Heart left ventricle (tissue), 16 donors: ENCODE data around the gene ABL2. TPM values are rescaled to one million over a fixed set of nuclear protein-coding genes. Genes with fewer than 3 reads are reported as not detected.

ENCODE experiments used
- ATAC-seq, 4 donors: fragments of 200-7000 bp; cut with Tn5 transposase; one replicate each; pipeline ENCODE4 v1.9.1; 2020 to 2022; ENCODE audit warnings: moderate library complexity in 4 of 4, mild to moderate bottlenecking in 3 of 4, moderate number of reproducible peaks in 1 of 4
- DNase-seq, 5 donors: peaks; one replicate each; pipeline ENCODE4 v3.0.0-alpha.2; 2020
- H3K27ac ChIP-seq, 12 donors: fragments of 200-600 bp; sonication (generic) in 4 of 12; one replicate each; pipeline versions ENCODE4 v1.5.0 to v1.8.0; 2016 to 2022; ENCODE audit warnings: mild to moderate bottlenecking in 2 of 12
- H3K27me3 ChIP-seq, 9 donors: fragments of 200-600 bp; sonication (generic) in 2 of 9; one replicate each; pipeline versions ENCODE4 v1.5.1 to v1.8.0; 2016 to 2022; ENCODE audit warnings: mild to moderate bottlenecking in 3 of 9
- H3K36me3 ChIP-seq, 9 donors: fragments of 200-600 bp; sonication (generic) in 2 of 9; one replicate each; pipeline versions ENCODE4 v1.5.0 to v1.8.0; 2018 to 2022; ENCODE audit warnings: mild to moderate bottlenecking in 2 of 9
- H3K4me1 ChIP-seq, 12 donors: fragments of 200-600 bp; sonication (generic) in 4 of 12; one replicate each; pipeline versions ENCODE4 v1.5.0 to v1.8.0; 2016 to 2022; ENCODE audit warnings: mild to moderate bottlenecking in 3 of 12
- H3K4me3 ChIP-seq, 12 donors: fragments of 200-600 bp; sonication (generic) in 4 of 12; one replicate each; pipeline versions ENCODE4 v1.5.0 to v1.8.0; 2017 to 2022; ENCODE audit warnings: mild to moderate bottlenecking in 9 of 12, moderate library complexity in 4 of 12
- H3K9me3 ChIP-seq, 12 donors: fragments of 200-600 bp; sonication (generic) in 4 of 12; one replicate each; pipeline versions ENCODE4 v1.5.0 to v1.8.0; 2016 to 2022; ENCODE audit warnings: mild to moderate bottlenecking in 1 of 12
- POLR2A ChIP-seq, 2 donors: fragments of 450-650 bp; IDR thresholded peaks; one replicate each; pipeline ENCODE4 v1.6.1; 2017; ENCODE audit warnings: antibody characterized with exemption in 2 of 2, mild to moderate bottlenecking in 2 of 2, moderate library complexity in 2 of 2
- WGBS, 4 donors: extraction: QIAGEN DNeasy Blood & Tissue Kit in 2 of 4; methylation state at CpG; one replicate each; pipeline versions ENCODE4 v1.1.5 to v1.1.7; 2013 to 2018; 5-methylcytosine and 5-hydroxymethylcytosine counted together
- intact Hi-C, 10 donors: fragments of 100-400 bp; cut with DNase I; formaldehyde crosslinking; loops; one replicate each; pipeline versions ENCODE4 v1.11.1 to v1.14.2; 2022
- polyA plus RNA-seq, 2 donors: library from polyadenylated mRNA; stranded (reverse); fragments of 200-250 nt; gene quantifications; one replicate each; pipeline ENCODE4 v1.2.3, GENCODE V29; 2013
- total RNA-seq, 9 donors: library from RNA; depleted of rRNA in 2 of 9; stranded (reverse); fragments of >200 nt in 2 of 9; fragmentation: NEBNext Ultra II Directional in 3 of 9; extraction: Animal tissue kit (Norgen Biotek cat#: 25700) in 3 of 9; gene quantifications; one replicate each; pipeline versions ENCODE4 v1.1.0 to v1.2.4, GENCODE V29; 2016 to 2023
- TF ChIP-seq, protein P1 (sequence below), 12 donors: fragments of 200-600 bp; sonication (generic) in 4 of 12; IDR thresholded peaks; one replicate each; pipeline versions ENCODE4 v1.5.0 to v1.8.0; 2018 to 2022; ENCODE audit warnings: antibody characterized with exemption in 12 of 12, mild to moderate bottlenecking in 5 of 12
- donor health status: ischemic (EF 13 %, LVEDD 7.1; RV severe dilation, severe dysfunction).
- donor health status: healthy with polysubstance abuse.
- donor health status: DM: no; HTN: yes; CAD: no.
- donor health status: DM: no; HTN: no; CAD: no.
- donor health status: ischemic (EF 25% LVEDD 6.9; RV normal size, moderate dysfunction).
- donor health status: ischemic (EF 25% LVEDD 5.7; RV mildly dilated, moderate dysfunction).
- donor health status: healthy.
- donor health status: DM: yes; HTN: yes; CAD: no.
- donor health status: ischemic (EF 35%, LVEDD 5.7; RV mildly dilated, moderate dysfunction).
- donor health status: nonischemic (EF 11% LVEDD 7.7; RV severe dilation, severe dysfunction).
- donor health status: DM: yes; HTN: yes; CAD: no.
- donor health status: PGD.
- donor health status: ischemic (EF 29% LVEDD 5.4; RV normal size, mild dysfunction).
- donor health status: nonischemic (EF 23%, LVEDD 6.1; RV moderate dilation, normal function).

The ABL2 gene
- total and polyA plus RNA-seq, 11 donors, result 2.5 to 22.0 (median 10.2) TPM

DNA sequence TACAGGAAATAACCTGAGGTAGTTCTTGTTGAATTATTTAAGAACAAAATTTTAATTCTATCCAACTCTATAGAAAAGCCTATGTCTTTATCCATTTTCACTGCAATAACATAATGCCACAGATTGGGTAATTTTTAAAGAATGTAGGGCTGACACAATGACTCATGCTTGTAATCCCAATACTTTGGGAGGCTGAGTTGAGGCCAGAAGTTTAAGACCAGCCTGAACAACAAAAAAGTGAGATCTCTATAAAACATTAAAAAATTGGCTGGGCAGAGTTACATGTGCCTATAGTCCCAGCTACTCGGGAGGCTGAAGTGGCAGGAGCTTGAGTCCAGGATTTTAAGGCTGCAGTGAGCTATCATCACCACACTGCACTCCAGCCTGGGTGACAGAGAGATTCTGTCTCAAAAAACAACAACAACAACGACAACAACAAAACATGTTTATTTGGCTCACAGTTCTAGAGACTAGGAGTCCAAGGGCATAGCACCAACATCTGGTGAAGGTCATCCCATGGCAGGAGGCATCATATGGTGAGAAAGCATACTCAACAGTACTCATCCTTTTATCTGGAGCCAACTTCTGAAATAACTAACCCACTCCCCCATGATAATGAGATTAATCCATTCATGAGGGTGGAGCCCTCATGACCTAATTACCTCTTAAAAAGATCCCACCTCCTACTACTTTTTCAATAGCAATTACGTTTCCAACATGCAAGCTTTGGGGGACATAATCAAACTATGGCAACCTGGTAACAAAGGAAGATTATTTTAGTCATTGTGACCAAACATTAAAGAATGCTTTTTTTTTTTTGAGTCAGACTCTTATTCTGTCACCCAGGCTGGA lies 59.6 kb downstream of the ABL2 start:
- H3K27ac ChIP-seq, result peak overlapping the region in 1 of 12 donors; percentile 44
- WGBS, 4 donors, result 62 to 79% (median 70%) methylated on average over 3 of the region's 3 CpGs
- H3K27me3 ChIP-seq, result no peaks in the 10 kb centered on the region

DNA sequence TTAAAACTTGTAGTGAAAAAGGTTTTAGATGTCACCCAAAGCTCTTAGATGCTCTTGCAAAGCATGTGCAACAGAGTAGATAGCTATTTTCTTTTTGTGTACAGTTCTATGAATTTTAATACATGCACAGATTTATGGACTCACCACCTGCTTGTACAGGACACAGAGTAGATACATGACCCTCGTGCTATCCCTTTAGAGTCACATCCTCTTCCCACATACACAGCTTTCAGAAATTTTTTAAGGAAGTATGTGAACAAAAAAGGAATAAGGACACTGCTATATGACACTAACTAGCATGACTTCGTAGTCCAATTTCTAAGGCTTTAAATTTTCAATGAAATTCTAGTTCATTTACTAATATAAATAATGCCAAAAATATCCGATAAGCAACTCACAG lies 60.9 kb downstream of the ABL2 start:
- TF ChIP-seq POLR2A (IDR thresholded peaks at IDR 0.05), result no peak
- TF ChIP-seq, protein P1, sequence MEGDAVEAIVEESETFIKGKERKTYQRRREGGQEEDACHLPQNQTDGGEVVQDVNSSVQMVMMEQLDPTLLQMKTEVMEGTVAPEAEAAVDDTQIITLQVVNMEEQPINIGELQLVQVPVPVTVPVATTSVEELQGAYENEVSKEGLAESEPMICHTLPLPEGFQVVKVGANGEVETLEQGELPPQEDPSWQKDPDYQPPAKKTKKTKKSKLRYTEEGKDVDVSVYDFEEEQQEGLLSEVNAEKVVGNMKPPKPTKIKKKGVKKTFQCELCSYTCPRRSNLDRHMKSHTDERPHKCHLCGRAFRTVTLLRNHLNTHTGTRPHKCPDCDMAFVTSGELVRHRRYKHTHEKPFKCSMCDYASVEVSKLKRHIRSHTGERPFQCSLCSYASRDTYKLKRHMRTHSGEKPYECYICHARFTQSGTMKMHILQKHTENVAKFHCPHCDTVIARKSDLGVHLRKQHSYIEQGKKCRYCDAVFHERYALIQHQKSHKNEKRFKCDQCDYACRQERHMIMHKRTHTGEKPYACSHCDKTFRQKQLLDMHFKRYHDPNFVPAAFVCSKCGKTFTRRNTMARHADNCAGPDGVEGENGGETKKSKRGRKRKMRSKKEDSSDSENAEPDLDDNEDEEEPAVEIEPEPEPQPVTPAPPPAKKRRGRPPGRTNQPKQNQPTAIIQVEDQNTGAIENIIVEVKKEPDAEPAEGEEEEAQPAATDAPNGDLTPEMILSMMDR (IDR thresholded peaks at IDR 0.05), result no peak
- 73 to 79% (median 77%) methylated on average over 3 of the region's 3 CpGs for WGBS, 4 donors
- H3K4me1 ChIP-seq, result peaks cover 0 to 21% (median 6%) of the 10 kb centered on the region in 12 donors
- intact Hi-C loops, result no loop called here
- no peak overlapping the region for H3K4me3 ChIP-seq
- H3K36me3 ChIP-seq, result no peaks in the 10 kb centered on the region
- no peak overlapping the region for H3K27ac ChIP-seq
- DNase-seq, result no peak
- no peaks in the 10 kb centered on the region for H3K9me3 ChIP-seq
- ATAC-seq, result no peak
- H3K27me3 ChIP-seq, result no peaks in the 10 kb centered on the region

More for the DNA sequence above, 59.6 kb downstream of the ABL2 start:
- Histone ChIP-seq H3K4me3 (no peak overlapping the region), H3K9me3 (no peaks in the 10 kb centered on the region), H3K4me1 (peaks cover 0 to 24% (median 6%) of the 10 kb centered on the region in 12 donors), H3K36me3 (no peaks in the 10 kb centered on the region)
- TF ChIP-seq, protein P1 (IDR thresholded peaks at IDR 0.05), result no peak
- TF ChIP-seq POLR2A (IDR thresholded peaks at IDR 0.05), result no peak
- peak in 1 of 4 donors; percentile 55 for ATAC-seq
- intact Hi-C loops, result no loop called here
- no peak for DNase-seq

DNA sequence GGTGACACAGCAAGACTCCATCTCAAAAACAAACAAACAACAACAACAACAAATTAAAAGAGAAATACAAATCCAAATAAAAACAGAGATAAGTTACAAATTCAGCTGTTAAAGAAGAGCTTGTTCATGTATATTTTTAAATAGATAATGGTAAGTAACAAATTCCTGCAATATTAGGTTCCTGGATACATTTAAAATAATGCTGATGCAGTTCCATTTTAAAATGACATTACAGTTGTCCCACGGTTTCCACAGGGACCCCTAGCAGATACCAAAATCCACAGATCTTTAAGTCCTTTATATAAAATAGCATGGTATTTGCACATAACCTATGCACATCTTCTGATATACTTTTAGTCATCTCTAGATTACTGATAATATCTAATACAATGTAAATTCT lies 61.5 kb downstream of the ABL2 start:
- 79 to 94% (median 91%) methylated on average over 1 of the region's 1 CpG for WGBS, 4 donors
- no peak overlapping the region for H3K4me3 ChIP-seq
- no peak overlapping the region for H3K27ac ChIP-seq
- no peaks in the 10 kb centered on the region for H3K9me3 ChIP-seq
- no peak for ATAC-seq
- no peak for DNase-seq
- no peaks in the 10 kb centered on the region for H3K27me3 ChIP-seq
- H3K36me3 ChIP-seq, result no peaks in the 10 kb centered on the region
- TF ChIP-seq POLR2A (IDR thresholded peaks at IDR 0.05), result no peak
- TF ChIP-seq, protein P1 (IDR thresholded peaks at IDR 0.05), result no peak
- peaks cover 0 to 21% (median 6%) of the 10 kb centered on the region in 12 donors for H3K4me1 ChIP-seq
- intact Hi-C loops, result no loop called here

DNA sequence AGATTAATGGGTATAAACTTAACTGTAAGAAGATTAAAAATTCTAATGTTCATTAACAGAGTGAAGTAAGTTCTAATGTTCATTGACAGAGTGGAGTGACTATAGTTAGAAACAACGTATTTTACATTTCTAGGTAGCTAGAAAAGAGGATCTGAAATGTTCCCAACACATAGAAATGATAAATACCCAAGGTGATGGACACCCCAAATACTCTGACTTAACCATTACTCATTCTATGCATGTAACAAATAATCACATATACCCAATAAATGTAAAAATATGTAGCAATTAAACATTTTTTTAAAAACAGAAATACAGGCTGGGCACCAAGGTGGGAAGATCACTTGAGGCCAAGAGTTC lies 62.1 kb downstream of the ABL2 start:
- intact Hi-C loops, result no loop called here
- DNase-seq, result no peak
- no peaks in the 10 kb centered on the region for H3K36me3 ChIP-seq
- H3K27ac ChIP-seq, result no peak overlapping the region
- no peaks in the 10 kb centered on the region for H3K9me3 ChIP-seq
- no peak for ATAC-seq
- TF ChIP-seq, protein P1 (IDR thresholded peaks at IDR 0.05), result no peak
- no peak for TF ChIP-seq POLR2A (IDR thresholded peaks at IDR 0.05)
- peaks cover 0 to 21% (median 6%) of the 10 kb centered on the region in 12 donors for H3K4me1 ChIP-seq
- no peak overlapping the region for H3K4me3 ChIP-seq
- H3K27me3 ChIP-seq, result no peaks in the 10 kb centered on the region
- 76 to 85% (median 81%) methylated on average over 1 of the region's 1 CpG for WGBS, 4 donors
